Body of pancreas (tissue), 4 donors: ENCODE measurements around the gene CT47C1.

Source experiments
- CTCF ChIP-seq, 7 experiments: fragments of 450-650 bp in 4 of 7; fragments of 200-600 bp in 3 of 7; sonication (generic) in 3 of 7; IDR thresholded peaks; one replicate each; pipeline ENCODE4 v1.5.1; 2016 to 2019; ENCODE audit warnings: antibody characterized with exemption in 7 of 7
- POLR2A ChIP-seq, 3 donors: fragments of 450-650 bp; IDR thresholded peaks; one replicate each; pipeline ENCODE4 v1.6.1; 2016; ENCODE audit warnings: antibody characterized with exemption in 3 of 3, mild to moderate bottlenecking in 2 of 3

DNA sequence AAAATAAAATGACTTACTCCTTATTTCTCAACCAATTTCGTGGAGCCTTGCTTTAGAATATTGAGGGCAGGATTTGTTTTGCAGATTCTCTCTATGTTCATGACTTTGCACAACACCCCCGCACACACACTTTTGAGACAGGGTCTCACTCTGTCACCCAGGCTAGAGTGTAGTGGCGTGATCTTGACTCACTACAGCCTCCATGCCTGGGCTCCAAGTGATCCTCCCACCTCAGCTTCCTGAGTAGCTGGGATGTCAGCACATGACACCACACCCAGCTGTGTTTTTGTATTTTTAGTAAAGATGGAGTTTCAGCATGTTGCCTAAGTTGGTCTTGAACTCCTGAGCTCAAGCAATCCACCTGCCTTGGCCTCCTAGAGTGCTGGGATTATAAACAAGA, 12.0 kb downstream of the CT47C1 start:
- TF ChIP-seq CTCF (IDR thresholded peaks at IDR 0.05) (no peak), POLR2A (IDR thresholded peaks at IDR 0.05) (no peak)
